NCI-H2196 treated with DMSO at 0.1 percent for 48 hours (cell line): ENCODE measurements around the gene NTS.

ENCODE experiments used
- DNase-seq: peaks from one replicate; lab custom pipeline; 2025; ENCODE audit not compliant: unreplicated experiment; lab: John Stamatoyannopoulos, UW

Gene NTS

GRCh38 chr12:85920324-85920947 is 46.3 kb downstream of the NTS start:
- DNase-seq, result no peak

GRCh38 chr12:85923767-85924331 is 49.8 kb downstream of the NTS start:
- DNase-seq, result no peak

- no peak for DNase-seq
These were observed 53.1 kb downstream of the NTS start for GRCh38 chr12:85927166-85927565.
